Mesendoderm (in vitro differentiated cells): Measurements from ENCODE around the gene PRPF40A.

ENCODE experiments used
- DNase-seq: peaks from one replicate; pipeline ENCODE4 v3.0.0; 2013
- H2AK5ac ChIP-seq: 2 replicates; pipeline ENCODE4 v1.6.1; 2013; ENCODE audit warnings: low read length, inconsistent platforms
- H2BK120ac ChIP-seq: 2 replicates; pipeline ENCODE4 v1.6.1; 2013; ENCODE audit warnings: low read depth, mild to moderate bottlenecking, low read length, moderate library complexity, mixed read lengths
- H2BK15ac ChIP-seq: replicated peaks from 2 replicates; pipeline ENCODE4 v1.6.1; 2013; ENCODE audit warnings: low read depth, mild to moderate bottlenecking, moderate library complexity
- H2BK5ac ChIP-seq: 2 replicates; pipeline ENCODE4 v1.6.1; 2013; ENCODE audit warnings: low read length, inconsistent platforms
- H3K18ac ChIP-seq: 2 replicates; pipeline ENCODE4 v1.6.1; 2013; ENCODE audit warnings: mild to moderate bottlenecking, low read length, mixed read lengths
- H3K23ac ChIP-seq: one replicate; pipeline ENCODE4 v1.6.1; 2013; ENCODE audit warnings: low read length
- H3K27ac ChIP-seq: 2 replicates; pipeline ENCODE4 v1.5.1; 2013; ENCODE audit warnings: low read depth, mild to moderate bottlenecking, inconsistent platforms, low read length, moderate library complexity
- H3K27me3 ChIP-seq: 2 replicates; pipeline ENCODE4 v1.6.1; 2013; ENCODE audit warnings: low read length, control low read depth, mild to moderate bottlenecking, inconsistent platforms; ENCODE audit not compliant: insufficient read depth, poor library complexity
- H3K36me3 ChIP-seq: 2 replicates; pipeline ENCODE4 v1.6.1; 2013; ENCODE audit warnings: low read length, inconsistent platforms; ENCODE audit not compliant: control insufficient read depth, insufficient read depth
- H3K4ac ChIP-seq: one replicate; pipeline ENCODE4 v1.6.1; 2013; ENCODE audit warnings: low read depth, mild to moderate bottlenecking, low read length, moderate library complexity
- H3K4me1 ChIP-seq: 2 replicates; pipeline ENCODE4 v1.6.1; 2013; ENCODE audit warnings: low read depth, low read length, inconsistent platforms; ENCODE audit not compliant: control insufficient read depth
- H3K4me2 ChIP-seq: 2 replicates; pipeline ENCODE4 v1.6.1; 2013; ENCODE audit warnings: low read length
- H3K4me3 ChIP-seq: 2 replicates; pipeline ENCODE4 v1.5.1; 2013; ENCODE audit warnings: mild to moderate bottlenecking, low read length
- H3K56ac ChIP-seq: one replicate; pipeline ENCODE4 v1.6.1; 2013; ENCODE audit warnings: low read length
- H3K79me1 ChIP-seq: 2 replicates; pipeline ENCODE4 v1.6.1; 2013; ENCODE audit warnings: low read length, inconsistent platforms
- H3K79me2 ChIP-seq: 2 replicates; pipeline ENCODE4 v1.6.1; 2013; ENCODE audit warnings: mild to moderate bottlenecking, low read length; ENCODE audit not compliant: control insufficient read depth, insufficient read depth
- H3K9ac ChIP-seq: 2 replicates; pipeline ENCODE4 v1.6.1; 2013; ENCODE audit warnings: low read length, inconsistent platforms
- H4K5ac ChIP-seq: one replicate; pipeline ENCODE4 v1.6.1; 2013; ENCODE audit warnings: low read length
- H4K8ac ChIP-seq: one replicate; pipeline ENCODE4 v1.6.1; 2013; ENCODE audit warnings: low read depth, mild to moderate bottlenecking, control low read depth, low read length, moderate library complexity
- WGBS: extraction: QIAGEN DNeasy Blood & Tissue Kit; methylation state at CpG from one replicate; pipeline ENCODE4 v1.1.7; 2013; ENCODE audit warnings: low lambda C conversion rate, missing lambda C conversion rate; ENCODE audit not compliant: insufficient coverage; ENCODE audit errors: extremely low coverage; 5-methylcytosine and 5-hydroxymethylcytosine counted together

PRPF40A gene

DNA sequence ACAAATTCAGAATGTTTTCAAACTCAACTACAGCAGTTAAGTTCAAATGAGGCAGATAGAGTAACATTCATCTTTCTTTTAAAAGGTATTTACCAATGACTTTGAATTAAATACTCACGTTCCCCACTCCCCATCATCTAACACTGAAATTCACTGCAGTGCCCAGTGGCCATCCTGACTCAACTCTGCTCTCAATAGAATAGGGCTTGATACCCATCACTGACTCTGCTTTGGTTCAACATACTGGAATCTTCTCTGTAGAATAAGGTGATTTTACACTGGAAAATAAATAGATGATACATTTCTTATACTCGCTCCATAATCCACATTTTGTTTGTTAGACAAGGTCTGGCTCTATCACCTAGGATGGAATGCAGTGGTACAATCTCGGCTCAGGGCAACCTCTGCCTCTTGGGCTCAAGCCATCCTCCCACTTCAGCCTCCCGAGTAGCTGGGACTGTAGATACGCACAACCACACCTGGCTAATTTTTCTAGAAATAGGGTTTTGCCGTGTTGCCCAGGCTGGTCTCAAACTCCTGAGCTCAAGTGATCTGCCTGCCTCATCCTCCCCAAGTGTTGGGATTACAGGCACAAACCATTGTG is 66.4 kb downstream of the PRPF40A start:
- Histone ChIP-seq H3K4me2 (no peak overlapping the region), H3K36me3 (peaks cover 1% of the 10 kb centered on the region), H3K79me1 (no peaks in the 10 kb centered on the region), H2BK15ac (no peak overlapping the region), H2BK5ac (no peak overlapping the region), H2AK5ac (no peak overlapping the region), H4K8ac (no peak overlapping the region), H4K5ac (no peak overlapping the region), H3K56ac (no peak overlapping the region), H3K4ac (no peak overlapping the region), H2BK120ac (no peak overlapping the region), H3K4me1 (no peaks in the 10 kb centered on the region), H3K23ac (no peak overlapping the region), H3K18ac (no peak overlapping the region), H3K9ac (no peak overlapping the region), H3K79me2 (no peaks in the 10 kb centered on the region), H3K27ac (no peak overlapping the region), H3K4me3 (no peak overlapping the region), H3K27me3 (no peaks in the 10 kb centered on the region)
- no CpG with 5 or more reads among the region's 6 CpGs for WGBS
- no peak for DNase-seq

DNA sequence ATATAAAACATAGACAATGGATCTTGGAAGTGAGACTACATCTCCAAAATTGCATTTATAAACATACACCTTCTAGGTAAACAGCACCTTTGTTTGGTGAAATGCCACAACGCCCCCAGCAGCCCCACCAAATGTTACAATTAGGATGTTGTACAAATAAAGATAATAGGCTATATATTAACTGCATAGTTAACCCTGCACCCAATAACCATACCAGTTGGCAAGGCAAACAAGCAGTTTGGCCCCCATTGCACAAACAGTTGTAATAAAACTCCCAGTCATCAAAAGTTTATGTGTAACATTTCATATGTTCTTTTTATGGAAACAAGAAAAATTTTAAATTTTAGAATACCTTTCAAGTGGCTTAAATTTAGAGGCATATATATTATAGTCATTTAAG is 67.3 kb downstream of the PRPF40A start:
- Histone ChIP-seq H4K5ac (no peak overlapping the region), H2BK120ac (no peak overlapping the region), H4K8ac (no peak overlapping the region), H3K4me2 (no peak overlapping the region), H2BK15ac (no peak overlapping the region), H3K27me3 (no peaks in the 10 kb centered on the region), H2AK5ac (no peak overlapping the region), H3K56ac (no peak overlapping the region), H3K23ac (no peak overlapping the region), H3K18ac (no peak overlapping the region), H3K4me1 (no peaks in the 10 kb centered on the region), H3K27ac (no peak overlapping the region), H3K4ac (no peak overlapping the region), H3K36me3 (peaks cover 1% of the 10 kb centered on the region), H3K4me3 (no peak overlapping the region), H3K79me1 (no peaks in the 10 kb centered on the region), H2BK5ac (no peak overlapping the region), H3K79me2 (no peaks in the 10 kb centered on the region), H3K9ac (no peak overlapping the region)
- DNase-seq: no peak
- WGBS: no CpG with 5 or more reads among the region's 1 CpG

DNA sequence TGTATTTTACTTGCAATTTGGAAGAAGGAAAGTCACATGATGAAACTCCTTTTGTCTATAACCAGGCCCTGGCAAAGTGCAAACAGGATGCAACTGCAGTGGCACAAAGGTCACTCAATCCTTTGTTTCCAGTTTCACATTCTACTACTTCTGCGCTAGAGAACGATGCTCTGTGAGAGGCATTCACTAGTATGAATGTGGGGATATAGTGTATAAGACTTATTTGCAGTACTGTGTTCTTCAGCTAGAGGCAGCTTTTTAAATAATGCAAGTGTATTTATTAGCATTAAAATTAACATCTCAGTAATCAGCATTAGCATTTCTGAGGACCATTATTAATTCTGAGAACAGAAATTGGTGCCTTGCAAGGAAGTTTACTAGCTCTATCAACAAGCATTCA is 68.9 kb downstream of the PRPF40A start:
- Histone ChIP-seq H2BK5ac (no peak overlapping the region), H3K79me1 (no peaks in the 10 kb centered on the region), H3K4me3 (no peak overlapping the region), H2BK120ac (no peak overlapping the region), H3K27ac (no peak overlapping the region), H3K4me1 (no peaks in the 10 kb centered on the region), H3K4ac (no peak overlapping the region), H3K18ac (no peak overlapping the region), H3K79me2 (no peaks in the 10 kb centered on the region), H4K5ac (no peak overlapping the region), H3K9ac (no peak overlapping the region), H2AK5ac (no peak overlapping the region), H3K36me3 (peaks cover 1% of the 10 kb centered on the region), H4K8ac (no peak overlapping the region), H3K23ac (no peak overlapping the region), H3K4me2 (no peak overlapping the region), H3K27me3 (no peaks in the 10 kb centered on the region), H2BK15ac (no peak overlapping the region), H3K56ac (no peak overlapping the region)
- no peak for DNase-seq
- no CpG with 5 or more reads among the region's 2 CpGs for WGBS

DNA sequence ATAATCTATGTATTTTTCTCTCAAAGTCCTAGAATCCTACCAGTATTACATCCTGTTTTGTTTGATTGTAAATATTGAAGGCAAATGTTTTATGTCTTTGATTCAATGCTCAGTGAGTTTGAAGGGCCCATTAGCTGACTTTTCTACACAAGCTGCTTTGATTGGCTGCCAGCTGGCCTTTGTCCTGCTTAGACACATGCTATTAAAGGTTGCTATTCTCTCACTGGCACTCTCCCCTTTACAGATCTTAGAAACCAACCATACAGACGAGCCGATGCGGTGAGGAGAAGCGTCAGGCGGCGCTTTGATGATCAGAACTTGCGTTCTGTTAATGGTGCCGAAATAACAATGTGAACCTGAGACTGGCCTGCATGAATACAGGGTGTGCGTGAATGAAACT is 69.7 kb downstream of the PRPF40A start:
- H2BK5ac ChIP-seq: no peak overlapping the region
- H3K4ac ChIP-seq: no peak overlapping the region
- H3K9ac ChIP-seq: no peak overlapping the region
- no peaks in the 10 kb centered on the region for H3K79me1 ChIP-seq
- no peak overlapping the region for H3K23ac ChIP-seq
- no peak for DNase-seq
- H3K56ac ChIP-seq: no peak overlapping the region
- no peaks in the 10 kb centered on the region for H3K79me2 ChIP-seq
- no peak overlapping the region for H2BK120ac ChIP-seq
- no peaks in the 10 kb centered on the region for H3K4me1 ChIP-seq
- H4K8ac ChIP-seq: no peak overlapping the region
- H2AK5ac ChIP-seq: no peak overlapping the region
- no peak overlapping the region for H3K27ac ChIP-seq
- no CpG with 5 or more reads among the region's 9 CpGs for WGBS
- H3K18ac ChIP-seq: no peak overlapping the region
- H3K36me3 ChIP-seq: peaks cover 1% of the 10 kb centered on the region
- H3K4me3 ChIP-seq: no peak overlapping the region
- no peak overlapping the region for H4K5ac ChIP-seq
- H2BK15ac ChIP-seq: no peak overlapping the region
- H3K27me3 ChIP-seq: no peaks in the 10 kb centered on the region
- H3K4me2 ChIP-seq: no peak overlapping the region

DNA sequence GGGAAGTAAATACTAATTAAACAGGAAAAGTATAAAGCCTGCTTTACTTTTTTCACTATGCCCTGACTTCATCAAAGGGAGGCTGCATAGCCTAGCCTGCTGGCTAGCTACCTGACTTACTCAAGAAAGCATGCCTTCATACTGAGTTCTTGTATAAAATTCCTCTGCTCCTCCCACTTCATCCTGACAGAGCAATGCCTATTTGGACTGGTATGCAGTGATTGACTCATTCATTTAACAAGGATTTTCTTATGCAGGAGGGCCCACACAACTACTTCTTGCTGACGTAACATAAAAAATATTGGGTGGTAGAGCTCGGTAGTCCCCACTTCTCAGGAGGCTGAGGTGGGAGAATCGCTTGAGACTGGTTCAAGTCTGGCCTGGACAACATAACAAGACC is 70.5 kb downstream of the PRPF40A start:
- Histone ChIP-seq H3K4me1 (no peaks in the 10 kb centered on the region), H4K5ac (no peak overlapping the region), H2AK5ac (no peak overlapping the region), H3K4me2 (no peak overlapping the region), H4K8ac (no peak overlapping the region), H3K79me2 (no peaks in the 10 kb centered on the region), H3K27ac (no peak overlapping the region), H3K36me3 (peaks cover 1% of the 10 kb centered on the region), H2BK15ac (no peak overlapping the region), H3K79me1 (no peaks in the 10 kb centered on the region), H3K9ac (no peak overlapping the region), H3K4ac (no peak overlapping the region), H2BK5ac (no peak overlapping the region), H3K23ac (no peak overlapping the region), H3K4me3 (no peak overlapping the region), H3K56ac (no peak overlapping the region), H3K27me3 (no peaks in the 10 kb centered on the region), H2BK120ac (no peak overlapping the region), H3K18ac (no peak overlapping the region)
- WGBS: no CpG with 5 or more reads among the region's 3 CpGs
- DNase-seq: peak; percentile 68

DNA sequence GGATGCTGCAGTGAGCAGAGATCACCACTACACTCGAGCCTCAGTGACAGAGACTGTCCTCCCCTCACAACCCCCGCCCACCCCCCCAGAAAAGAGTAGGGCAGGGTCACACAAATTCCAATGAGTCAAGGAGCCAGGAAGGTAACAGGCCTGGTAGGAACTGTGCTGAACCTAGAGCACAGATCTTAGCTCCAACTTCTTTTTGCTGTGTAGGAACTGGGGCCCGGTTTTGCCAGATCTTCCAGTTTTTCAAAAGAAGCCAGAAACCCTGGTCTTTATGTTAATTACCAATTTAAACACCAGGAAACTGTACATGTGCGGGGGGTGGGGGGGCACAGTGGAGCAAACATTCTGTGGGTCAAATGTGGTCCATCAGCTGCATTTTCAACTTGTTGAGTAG is 71.0 kb downstream of the PRPF40A start:
- Histone ChIP-seq H2AK5ac (no peak overlapping the region), H3K4ac (no peak overlapping the region), H2BK15ac (no peak overlapping the region), H3K36me3 (peaks cover 1% of the 10 kb centered on the region), H3K4me2 (no peak overlapping the region), H4K5ac (no peak overlapping the region), H4K8ac (no peak overlapping the region), H3K4me1 (no peaks in the 10 kb centered on the region), H3K18ac (no peak overlapping the region), H3K56ac (no peak overlapping the region), H3K79me1 (no peaks in the 10 kb centered on the region), H3K23ac (no peak overlapping the region), H3K27ac (no peak overlapping the region), H3K4me3 (no peak overlapping the region), H2BK120ac (no peak overlapping the region), H3K9ac (no peak overlapping the region), H2BK5ac (no peak overlapping the region), H3K27me3 (no peaks in the 10 kb centered on the region), H3K79me2 (no peaks in the 10 kb centered on the region)
- DNase-seq: no peak
- no CpG with 5 or more reads among the region's 4 CpGs for WGBS
